Measurements from ENCODE around the gene PIM1.

The PIM1 gene

DNA sequence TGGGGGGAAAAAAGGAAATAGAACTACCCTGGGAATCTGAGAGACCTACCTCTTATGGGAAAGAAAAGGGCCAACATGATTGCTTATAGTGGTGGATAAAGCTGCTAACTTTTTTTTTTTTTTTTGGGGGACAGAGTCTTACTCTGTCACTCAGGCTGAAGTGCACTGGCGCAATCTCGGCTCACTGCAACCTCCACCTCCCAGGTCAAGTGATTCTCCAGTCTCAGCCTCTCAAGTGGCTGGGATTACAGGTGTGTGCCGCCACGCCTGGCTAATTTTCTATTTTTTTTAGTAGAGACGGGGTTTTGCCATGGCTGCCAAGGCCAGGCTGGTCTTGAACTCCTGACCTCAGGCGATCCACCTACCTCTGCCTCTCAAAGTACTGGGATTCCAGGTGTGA is 48.1 kb downstream of the PIM1 start:
- no peak overlapping the region for H3K4me3 ChIP-seq (replicated peaks; ENCODE audit: low read depth, low read length)
- TF ChIP-seq, protein P1, sequence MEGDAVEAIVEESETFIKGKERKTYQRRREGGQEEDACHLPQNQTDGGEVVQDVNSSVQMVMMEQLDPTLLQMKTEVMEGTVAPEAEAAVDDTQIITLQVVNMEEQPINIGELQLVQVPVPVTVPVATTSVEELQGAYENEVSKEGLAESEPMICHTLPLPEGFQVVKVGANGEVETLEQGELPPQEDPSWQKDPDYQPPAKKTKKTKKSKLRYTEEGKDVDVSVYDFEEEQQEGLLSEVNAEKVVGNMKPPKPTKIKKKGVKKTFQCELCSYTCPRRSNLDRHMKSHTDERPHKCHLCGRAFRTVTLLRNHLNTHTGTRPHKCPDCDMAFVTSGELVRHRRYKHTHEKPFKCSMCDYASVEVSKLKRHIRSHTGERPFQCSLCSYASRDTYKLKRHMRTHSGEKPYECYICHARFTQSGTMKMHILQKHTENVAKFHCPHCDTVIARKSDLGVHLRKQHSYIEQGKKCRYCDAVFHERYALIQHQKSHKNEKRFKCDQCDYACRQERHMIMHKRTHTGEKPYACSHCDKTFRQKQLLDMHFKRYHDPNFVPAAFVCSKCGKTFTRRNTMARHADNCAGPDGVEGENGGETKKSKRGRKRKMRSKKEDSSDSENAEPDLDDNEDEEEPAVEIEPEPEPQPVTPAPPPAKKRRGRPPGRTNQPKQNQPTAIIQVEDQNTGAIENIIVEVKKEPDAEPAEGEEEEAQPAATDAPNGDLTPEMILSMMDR (IDR thresholded peaks at IDR 0.05; ENCODE audit: low read depth, low read length, missing control alignments) = no peak
- no peak for DNase-seq (ENCODE audit: extremely low read depth, low read depth)

DNA sequence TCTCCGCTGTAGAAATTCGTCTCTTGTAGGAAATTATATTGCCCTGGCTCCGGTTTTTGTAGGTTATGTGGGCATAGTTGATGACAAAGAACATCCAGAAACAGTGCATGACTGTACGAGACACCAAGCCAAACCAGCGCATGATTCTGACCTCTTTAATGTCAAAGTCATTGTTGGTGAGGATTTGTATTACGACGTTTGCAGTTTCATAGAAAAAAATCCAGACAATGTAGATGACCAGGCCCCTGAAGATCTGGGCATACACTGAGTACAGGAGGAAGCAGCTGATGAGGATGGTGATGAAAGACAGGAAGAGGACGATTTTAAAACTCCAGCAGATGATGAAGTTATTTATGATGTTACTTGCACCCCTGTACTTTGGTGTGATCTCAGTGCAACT is 48.6 kb downstream of the PIM1 start:
- H3K4me3 ChIP-seq (replicated peaks; ENCODE audit: low read depth, low read length) = no peak overlapping the region
- TF ChIP-seq, protein P1 (IDR thresholded peaks at IDR 0.05; ENCODE audit: low read depth, low read length, missing control alignments) = no peak
- no peak for DNase-seq (ENCODE audit: extremely low read depth, low read depth)

DNA sequence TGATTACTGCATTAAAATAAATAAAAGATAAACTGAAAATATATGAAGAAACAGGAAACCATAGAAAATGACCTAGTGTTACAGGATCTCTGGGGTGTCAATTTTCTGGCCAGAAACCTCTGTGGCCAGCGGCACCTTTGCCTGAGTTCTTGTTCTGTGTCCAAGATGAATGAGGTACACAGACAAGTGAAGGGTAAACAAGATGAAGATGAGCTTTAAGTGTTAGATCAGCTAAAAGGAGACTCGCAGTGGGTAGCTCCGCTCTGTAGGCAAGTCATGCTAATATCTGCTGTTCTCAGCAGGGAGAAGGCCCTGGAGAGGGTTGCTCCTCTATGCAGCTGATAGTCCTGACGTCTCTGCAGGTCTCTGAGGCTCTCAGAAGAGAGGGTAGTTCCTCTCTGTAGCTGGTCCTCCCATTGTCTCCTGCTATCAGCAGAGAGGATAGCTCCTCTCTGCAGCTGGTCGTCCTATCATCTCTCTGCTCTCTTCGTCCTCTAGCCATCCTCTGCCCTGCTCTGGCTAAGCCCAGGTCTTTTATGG is 51.7 kb downstream of the PIM1 start:
- TF ChIP-seq, protein P1 (IDR thresholded peaks at IDR 0.05; ENCODE audit: low read depth, low read length, missing control alignments) = no peak
- H3K4me3 ChIP-seq (replicated peaks; ENCODE audit: low read depth, low read length) = peak overlapping the region; percentile 61
- no peak for DNase-seq (ENCODE audit: extremely low read depth, low read depth)

DNA sequence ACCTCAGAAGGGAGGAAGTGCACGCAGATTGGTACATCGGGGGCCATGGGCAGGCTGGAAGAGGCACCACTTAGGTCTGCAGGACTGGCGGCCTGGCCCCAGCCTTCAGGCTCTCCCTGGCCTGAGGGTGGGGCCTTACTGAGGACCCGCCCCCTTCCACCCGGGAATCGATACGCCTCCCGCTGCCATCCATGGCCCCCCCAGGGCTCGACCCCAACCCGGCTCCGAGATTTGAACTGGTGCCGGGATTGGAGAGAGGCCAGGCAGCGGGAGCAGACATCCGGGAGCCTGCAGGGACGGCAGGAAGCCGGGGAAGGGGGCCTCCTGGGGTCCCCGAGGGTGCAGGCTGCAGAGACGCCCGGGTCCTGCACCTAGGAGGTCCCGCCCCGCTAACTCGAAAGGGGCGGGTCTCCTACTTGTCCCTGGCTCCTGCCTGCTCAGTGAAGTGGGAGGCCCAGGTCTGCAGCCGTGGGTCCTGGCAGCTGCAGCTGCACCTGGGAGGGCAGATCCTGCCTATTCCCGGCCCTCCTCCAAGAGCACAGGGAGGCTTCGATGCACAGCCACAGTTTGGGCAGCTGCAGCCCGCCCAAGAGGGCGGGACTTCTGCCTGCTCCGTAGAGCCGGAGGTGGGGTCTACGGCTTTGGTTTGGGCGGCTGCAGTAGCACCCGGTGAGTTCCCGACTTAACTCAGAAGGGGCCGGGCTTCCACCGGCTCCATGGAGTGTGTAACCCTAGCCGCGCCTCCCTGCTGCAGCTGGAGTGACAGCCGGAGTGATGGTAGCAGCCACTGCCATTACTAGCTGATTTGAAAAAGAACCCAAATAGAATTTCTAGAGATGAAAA is 52.4 kb downstream of the PIM1 start:
- no peak for DNase-seq (ENCODE audit: extremely low read depth, low read depth)
- TF ChIP-seq, protein P1 (IDR thresholded peaks at IDR 0.05; ENCODE audit: low read depth, low read length, missing control alignments) = no peak
- H3K4me3 ChIP-seq (replicated peaks; ENCODE audit: low read depth, low read length) = peak overlapping the region; percentile 61

DNA sequence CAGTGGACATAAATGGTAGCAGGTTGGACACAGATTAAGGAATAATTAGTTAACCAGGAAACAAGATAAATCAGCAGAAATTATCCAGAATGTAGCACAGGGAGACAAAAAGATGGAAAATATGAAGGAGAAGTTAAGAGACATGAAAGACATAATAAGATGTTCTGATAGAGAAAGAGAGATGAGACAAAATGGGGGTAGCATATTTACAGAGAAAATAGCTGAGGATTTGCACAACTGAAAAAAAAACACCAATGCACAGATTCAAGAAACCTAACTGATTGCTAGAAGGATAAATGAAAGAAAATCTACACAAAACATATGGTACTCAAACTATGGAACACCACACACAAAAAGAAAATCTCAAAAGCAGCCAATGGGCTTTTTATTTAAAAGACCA is 53.0 kb downstream of the PIM1 start:
- TF ChIP-seq, protein P1 (IDR thresholded peaks at IDR 0.05; ENCODE audit: low read depth, low read length, missing control alignments) = no peak
- no peak for DNase-seq (ENCODE audit: extremely low read depth, low read depth)
- H3K4me3 ChIP-seq (replicated peaks; ENCODE audit: low read depth, low read length) = peak overlapping the region; percentile 61

Data from HFF-Myc (cell line).